ENCODE results near the gene PCDHB12. TPM values are rescaled to one million over a fixed set of nuclear protein-coding genes. Genes with fewer than 3 reads are reported as not detected.
"Not testable (repeated sequence)": the region's sequence is repeated elsewhere in the genome, so short reads cannot be mapped to it uniquely, and the experiment has no call there.

PCDHB12 gene
- total RNA-seq, 1 donor from 2014 or later, result 1.3 TPM

GRCh38 chr5:141199359-141200235 is 8.9 kb upstream of the PCDHB12 start, which contains the start of gene PCDHB11:
PCDHB11 (plus strand) TSS chr5:141199627; CDS start chr5:141199775, 148 bp downstream.
- DNase-seq (no peak), ATAC-seq (no peak)
- intact Hi-C loops (cut with micrococcal nuclease), result no loop called here

GRCh38 chr5:141201126-141201525 is 7.4 kb upstream of the PCDHB12 start:
- ATAC-seq; intact Hi-C loops (cut with micrococcal nuclease); DNase-seq: not testable (repeated sequence)

GRCh38 chr5:141201646-141202045 is 6.9 kb upstream of the PCDHB12 start:
- intact Hi-C loops (cut with micrococcal nuclease); ATAC-seq; DNase-seq: not testable (repeated sequence)

- ATAC-seq; intact Hi-C loops (cut with micrococcal nuclease); DNase-seq: not testable (repeated sequence)
Observed at GRCh38 chr5:141210281-141210680, 1.8 kb downstream of the PCDHB12 start.

GRCh38 chr5:141210849-141211248 is 2.3 kb downstream of the PCDHB12 start:
- intact Hi-C loops (cut with micrococcal nuclease); DNase-seq; ATAC-seq: not testable (repeated sequence)

- ATAC-seq, result peak; percentile 84
- peak; percentile 77 for DNase-seq
- intact Hi-C loops (cut with micrococcal nuclease), result not testable (repeated sequence)
Observed at GRCh38 chr5:141213656-141214339, 5.3 kb downstream of the PCDHB12 start, which contains the start of gene PCDHB13. PCDHB13 (plus strand) TSS chr5:141213919; CDS start chr5:141214124, 205 bp downstream.

- ATAC-seq; DNase-seq; intact Hi-C loops (cut with micrococcal nuclease): not testable (repeated sequence)
Observed at GRCh38 chr5:141214583-141214982, 6.1 kb downstream of the PCDHB12 start.

GRCh38 chr5:141215504-141215903 is 7.0 kb downstream of the PCDHB12 start:
- DNase-seq; ATAC-seq; intact Hi-C loops (cut with micrococcal nuclease): not testable (repeated sequence)

- not testable (repeated sequence) for DNase-seq
Observed at GRCh38 chr5:141216035-141216434, 7.5 kb downstream of the PCDHB12 start.

GRCh38 chr5:141223112-141223783 is 14.7 kb downstream of the PCDHB12 start, which contains the start of gene PCDHB14:
PCDHB14 (plus strand) TSS chr5:141223343; CDS start chr5:141223506, 163 bp downstream.
- ATAC-seq (no peak), DNase-seq (no peak)
- intact Hi-C loops (cut with micrococcal nuclease), result no loop called here

More at GRCh38 chr5:141216035-141216434, 7.5 kb downstream of the PCDHB12 start:
- intact Hi-C loops (cut with micrococcal nuclease); ATAC-seq: not testable (repeated sequence)

GRCh38 chr5:141224844-141225243 is 16.3 kb downstream of the PCDHB12 start:
- DNase-seq; intact Hi-C loops (cut with micrococcal nuclease); ATAC-seq: not testable (repeated sequence)

GRCh38 chr5:141225421-141225820 is 16.9 kb downstream of the PCDHB12 start:
- ATAC-seq; intact Hi-C loops (cut with micrococcal nuclease); DNase-seq: not testable (repeated sequence)

- intact Hi-C loops (cut with micrococcal nuclease), result no loop called here
- no peak for DNase-seq
- no peak for ATAC-seq
Observed at GRCh38 chr5:141234109-141234667, 25.7 kb downstream of the PCDHB12 start.

- intact Hi-C loops (cut with micrococcal nuclease); DNase-seq; ATAC-seq: not testable (repeated sequence)
Observed at GRCh38 chr5:141235922-141236321, 27.4 kb downstream of the PCDHB12 start.

GRCh38 chr5:141236516-141237313 is 28.2 kb downstream of the PCDHB12 start:
- no peak for DNase-seq
- intact Hi-C loops (cut with micrococcal nuclease), result no loop called here
- no peak for ATAC-seq

- DNase-seq (no peak), ATAC-seq (no peak)
- intact Hi-C loops (cut with micrococcal nuclease), result no loop called here
Observed at GRCh38 chr5:141241496-141241895, 33.0 kb downstream of the PCDHB12 start.

GRCh38 chr5:141245250-141245717 is 36.8 kb downstream of the PCDHB12 start, which contains the start of gene PCDHB15:
PCDHB15 (plus strand) TSS chr5:141245395; CDS start chr5:141245579, 184 bp downstream.
- intact Hi-C loops (cut with micrococcal nuclease), result no loop called here
- ATAC-seq (no peak), DNase-seq (peak; percentile 42)

GRCh38 chr5:141246971-141247370 is 38.5 kb downstream of the PCDHB12 start:
- DNase-seq; ATAC-seq; intact Hi-C loops (cut with micrococcal nuclease): not testable (repeated sequence)

All from left ventricle myocardium superior (tissue), 1 donor.